Duodenal mucosa (tissue), 2 donors: ENCODE data around the gene FTO.

Experiments
- H3K27ac ChIP-seq: one replicate; pipeline ENCODE4 v1.7.0; 2013; ENCODE audit warnings: low read depth, low read length
- H3K27me3 ChIP-seq, 2 donors: one replicate each; pipeline ENCODE4 v1.7.0; 2013; ENCODE audit warnings: low read length in 2 of 2, control low read depth in 1 of 2; ENCODE audit not compliant: insufficient read depth in 2 of 2, control insufficient read depth in 1 of 2
- H3K36me3 ChIP-seq, 2 donors: one replicate each; pipeline ENCODE4 v1.7.0; 2013; ENCODE audit warnings: low read length in 2 of 2, control low read depth in 1 of 2; ENCODE audit not compliant: insufficient read depth in 2 of 2, control insufficient read depth in 1 of 2
- H3K4me1 ChIP-seq, 2 donors: one replicate each; pipeline ENCODE4 v1.7.0; 2013; ENCODE audit warnings: low read length in 2 of 2, control low read depth in 1 of 2; ENCODE audit not compliant: insufficient read depth in 2 of 2, control insufficient read depth in 1 of 2
- H3K4me3 ChIP-seq, 2 donors: one replicate each; pipeline ENCODE4 v1.7.0; 2013; ENCODE audit warnings: low read length in 2 of 2, low read depth in 1 of 2
- H3K9ac ChIP-seq, 2 donors: one replicate each; pipeline ENCODE4 v1.7.0; 2013; ENCODE audit warnings: low read length in 2 of 2, low read depth in 1 of 2
- H3K9me3 ChIP-seq, 2 donors: one replicate each; pipeline ENCODE4 v1.7.0; 2013; ENCODE audit warnings: low read length in 2 of 2, control low read depth in 1 of 2; ENCODE audit not compliant: control insufficient read depth in 1 of 2

FTO gene

GRCh38 chr16:53901408-53901807, 197.5 kb downstream of the FTO start:
- Histone ChIP-seq H3K36me3 (no peaks in the 10 kb centered on the region), H3K27ac (no peak overlapping the region), H3K9ac (no peak overlapping the region), H3K27me3 (no peaks in the 10 kb centered on the region), H3K4me1 (peaks cover 0 to 6% of the 10 kb centered on the region in 2 donors), H3K9me3 (no peaks in the 10 kb centered on the region), H3K4me3 (no peak overlapping the region)

- Histone ChIP-seq H3K4me1 (peaks cover 0 to 6% of the 10 kb centered on the region in 2 donors), H3K9ac (no peak overlapping the region), H3K27ac (no peak overlapping the region), H3K9me3 (no peaks in the 10 kb centered on the region), H3K36me3 (no peaks in the 10 kb centered on the region), H3K27me3 (no peaks in the 10 kb centered on the region), H3K4me3 (no peak overlapping the region)
These were observed 200.6 kb downstream of the FTO start for GRCh38 chr16:53904533-53904932.

- Histone ChIP-seq H3K27ac (no peak overlapping the region), H3K9ac (no peak overlapping the region), H3K9me3 (no peaks in the 10 kb centered on the region), H3K27me3 (no peaks in the 10 kb centered on the region), H3K4me3 (no peak overlapping the region), H3K4me1 (peaks cover 0 to 6% of the 10 kb centered on the region in 2 donors), H3K36me3 (no peaks in the 10 kb centered on the region)
These were observed 201.1 kb downstream of the FTO start for GRCh38 chr16:53905028-53905427.

- Histone ChIP-seq H3K4me3 (no peak overlapping the region), H3K36me3 (no peaks in the 10 kb centered on the region), H3K9ac (no peak overlapping the region), H3K27me3 (no peaks in the 10 kb centered on the region), H3K9me3 (no peaks in the 10 kb centered on the region), H3K27ac (no peak overlapping the region), H3K4me1 (peaks cover 14 to 17% of the 10 kb centered on the region in 2 donors)
These were observed 204.8 kb downstream of the FTO start for GRCh38 chr16:53908731-53909130.

GRCh38 chr16:53910990-53911389, 207.0 kb downstream of the FTO start:
- Histone ChIP-seq H3K9me3 (no peaks in the 10 kb centered on the region), H3K27ac (no peak overlapping the region), H3K4me3 (no peak overlapping the region), H3K27me3 (no peaks in the 10 kb centered on the region), H3K9ac (no peak overlapping the region), H3K36me3 (no peaks in the 10 kb centered on the region), H3K4me1 (peaks cover 14 to 17% of the 10 kb centered on the region in 2 donors)

- Histone ChIP-seq H3K27me3 (no peaks in the 10 kb centered on the region), H3K4me3 (no peak overlapping the region), H3K9me3 (no peaks in the 10 kb centered on the region), H3K9ac (no peak overlapping the region), H3K4me1 (peaks cover 14 to 17% of the 10 kb centered on the region in 2 donors), H3K36me3 (no peaks in the 10 kb centered on the region), H3K27ac (no peak overlapping the region)
These were observed 207.6 kb downstream of the FTO start for GRCh38 chr16:53911513-53911912.

GRCh38 chr16:53912155-53912554, 208.2 kb downstream of the FTO start:
- Histone ChIP-seq H3K4me1 (peaks cover 14 to 17% of the 10 kb centered on the region in 2 donors), H3K9me3 (no peaks in the 10 kb centered on the region), H3K27me3 (no peaks in the 10 kb centered on the region), H3K4me3 (no peak overlapping the region), H3K36me3 (no peaks in the 10 kb centered on the region), H3K27ac (no peak overlapping the region), H3K9ac (no peak overlapping the region)

GRCh38 chr16:53913099-53913870, 209.3 kb downstream of the FTO start:
- peaks cover 14 to 17% of the 10 kb centered on the region in 2 donors for H3K4me1 ChIP-seq
- H3K27ac ChIP-seq, result no peak overlapping the region
- no peak overlapping the region for H3K9ac ChIP-seq
- no peaks in the 10 kb centered on the region for H3K9me3 ChIP-seq
- no peak overlapping the region for H3K4me3 ChIP-seq
- no peaks in the 10 kb centered on the region for H3K27me3 ChIP-seq
- no peaks in the 10 kb centered on the region for H3K36me3 ChIP-seq

GRCh38 chr16:53913920-53914319, 210.0 kb downstream of the FTO start:
- no peaks in the 10 kb centered on the region for H3K9me3 ChIP-seq
- H3K27me3 ChIP-seq, result no peaks in the 10 kb centered on the region
- no peaks in the 10 kb centered on the region for H3K36me3 ChIP-seq
- no peak overlapping the region for H3K27ac ChIP-seq
- H3K4me1 ChIP-seq, result peaks cover 14 to 17% of the 10 kb centered on the region in 2 donors
- no peak overlapping the region for H3K4me3 ChIP-seq
- H3K9ac ChIP-seq, result no peak overlapping the region

GRCh38 chr16:53914736-53915135, 210.8 kb downstream of the FTO start:
- H3K27me3 ChIP-seq, result no peaks in the 10 kb centered on the region
- H3K9me3 ChIP-seq, result no peaks in the 10 kb centered on the region
- H3K4me1 ChIP-seq, result peaks cover 14 to 17% of the 10 kb centered on the region in 2 donors
- H3K36me3 ChIP-seq, result no peaks in the 10 kb centered on the region
- no peak overlapping the region for H3K4me3 ChIP-seq
- H3K27ac ChIP-seq, result no peak overlapping the region
- no peak overlapping the region for H3K9ac ChIP-seq
